ENCODE measurements around the gene CDH12.

The CDH12 gene

DNA sequence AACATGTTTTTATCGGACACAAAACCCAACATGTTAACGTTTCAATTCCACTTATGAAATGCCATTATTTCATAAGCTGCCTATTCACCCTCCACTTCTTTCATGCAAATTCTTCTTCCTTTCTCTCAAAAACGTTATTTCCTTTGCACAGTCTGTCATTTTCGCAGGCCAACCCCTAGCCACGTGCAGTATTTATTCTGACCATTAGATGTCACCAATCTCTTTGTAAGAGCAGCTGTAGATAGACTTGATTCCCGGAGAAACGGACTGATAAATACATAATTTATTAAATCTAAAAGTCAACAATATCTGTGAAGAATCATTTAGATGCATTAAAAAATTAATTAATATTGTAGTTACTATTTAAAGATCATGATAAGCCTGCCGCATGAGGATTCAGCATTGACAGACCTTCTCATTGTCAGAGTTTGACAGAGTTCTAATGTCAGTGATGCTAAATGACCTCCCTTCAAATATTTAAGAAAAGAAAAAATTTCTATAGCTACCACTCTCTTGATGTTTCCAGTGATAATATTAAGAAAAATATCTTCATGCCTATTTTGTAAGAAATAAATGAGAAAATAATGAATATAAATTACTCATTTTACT is 933.6 kb downstream of the CDH12 start:
- DNase-seq = peak; percentile 80

DNA sequence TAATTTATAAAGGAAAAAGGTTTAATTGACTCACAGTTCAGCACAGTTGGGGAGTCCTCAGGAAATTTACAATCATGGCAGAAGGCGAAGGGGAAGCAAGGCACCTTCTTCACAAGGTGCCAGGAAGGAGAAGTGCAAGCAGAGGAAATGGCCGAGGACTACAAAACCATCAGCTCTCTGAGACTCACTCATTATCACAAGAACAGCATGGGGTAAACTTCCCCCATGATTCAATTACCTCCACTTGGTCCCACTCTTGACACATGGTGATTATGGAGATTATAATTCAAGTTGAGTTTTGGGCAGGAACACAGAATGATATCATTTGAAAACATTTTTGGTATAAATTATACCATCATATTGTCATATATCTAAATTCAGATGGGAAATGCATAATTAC is 934.7 kb downstream of the CDH12 start:
- no peak for DNase-seq

DNA sequence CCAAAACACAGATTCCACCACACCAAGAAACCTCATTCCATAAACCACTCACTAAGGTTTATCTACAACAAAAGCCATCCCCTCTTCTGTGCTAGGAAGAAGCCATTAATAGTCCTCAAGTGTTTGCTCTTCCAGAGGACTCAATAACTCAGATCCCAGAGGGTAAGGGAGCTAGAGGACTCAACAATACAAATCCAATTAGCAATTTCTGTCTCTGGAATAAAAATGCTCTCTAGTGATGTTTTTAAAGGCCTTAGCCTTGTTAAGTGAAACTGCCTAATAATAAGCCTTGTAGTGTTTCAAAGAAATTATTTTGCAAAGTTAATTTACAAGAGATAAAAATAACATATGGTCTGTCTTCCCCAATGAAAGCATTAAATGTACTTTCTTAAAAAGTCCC is 942.4 kb downstream of the CDH12 start:
- DNase-seq = peak; percentile 16

DNA sequence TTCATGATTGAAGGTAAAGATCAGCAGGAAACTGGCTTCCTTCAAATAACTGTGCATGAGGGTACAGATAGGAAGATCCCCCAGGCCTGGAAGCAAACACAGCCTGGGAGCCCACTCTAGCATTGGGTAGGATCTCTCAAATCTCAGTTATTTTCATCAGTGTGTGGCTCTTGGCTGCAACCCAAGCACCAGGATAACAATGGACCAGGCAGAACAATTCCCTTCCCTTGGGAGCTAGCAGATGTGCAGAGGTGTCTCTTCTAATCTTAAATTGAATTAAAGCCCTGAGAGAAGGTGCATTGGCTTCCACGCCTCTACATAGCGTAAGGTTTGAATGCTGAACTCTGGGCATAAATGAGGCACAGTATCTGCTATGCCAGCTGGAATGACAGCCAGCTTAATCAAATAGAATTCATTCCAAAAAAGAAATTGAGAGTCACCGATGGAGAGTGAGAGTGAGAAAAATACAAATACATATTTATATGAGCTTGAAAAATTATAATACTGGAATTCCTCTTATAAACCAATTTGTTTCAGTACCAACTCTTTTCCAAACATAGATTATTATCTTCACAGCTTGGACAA is 957.3 kb downstream of the CDH12 start:
- no peak for DNase-seq

DNA sequence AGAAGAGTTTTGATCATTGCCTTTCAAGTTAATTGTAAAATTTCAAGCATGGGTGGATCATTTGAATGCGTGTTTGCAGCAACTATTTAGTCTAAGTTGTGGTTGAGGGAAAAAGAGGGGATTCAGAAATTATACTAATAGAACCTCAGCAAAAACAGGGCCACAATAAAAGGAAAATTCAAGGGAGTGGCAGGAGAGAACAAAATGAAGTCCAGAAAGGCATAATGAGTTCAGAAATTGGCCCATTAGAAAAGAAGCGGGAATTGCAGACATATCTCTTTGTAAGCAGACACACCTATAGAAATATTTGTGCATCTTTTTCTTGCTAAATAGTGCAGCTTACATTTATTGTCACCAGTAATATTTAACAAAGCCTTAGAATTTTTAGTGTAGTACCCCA is 960.0 kb downstream of the CDH12 start:
- no peak for DNase-seq

DNA sequence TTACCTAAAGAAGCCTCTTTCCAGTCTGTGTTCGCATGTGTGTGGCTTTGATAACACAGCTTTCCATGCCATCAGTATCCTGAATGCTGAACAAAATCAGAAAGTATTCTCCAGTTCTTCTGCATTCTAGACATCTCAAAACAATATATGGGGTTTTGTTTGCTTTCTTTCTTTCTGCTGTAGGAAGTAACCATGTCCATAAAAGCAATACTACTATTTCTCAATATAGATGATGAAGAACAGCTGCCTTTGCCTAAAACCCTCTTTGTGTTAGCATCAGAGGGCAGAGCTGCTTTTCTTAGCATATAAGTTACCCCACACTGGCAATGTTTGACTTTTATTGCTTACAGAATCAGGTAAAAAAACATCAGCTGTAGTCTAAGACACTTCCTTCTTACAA is 963.6 kb downstream of the CDH12 start:
- DNase-seq = no peak

DNA sequence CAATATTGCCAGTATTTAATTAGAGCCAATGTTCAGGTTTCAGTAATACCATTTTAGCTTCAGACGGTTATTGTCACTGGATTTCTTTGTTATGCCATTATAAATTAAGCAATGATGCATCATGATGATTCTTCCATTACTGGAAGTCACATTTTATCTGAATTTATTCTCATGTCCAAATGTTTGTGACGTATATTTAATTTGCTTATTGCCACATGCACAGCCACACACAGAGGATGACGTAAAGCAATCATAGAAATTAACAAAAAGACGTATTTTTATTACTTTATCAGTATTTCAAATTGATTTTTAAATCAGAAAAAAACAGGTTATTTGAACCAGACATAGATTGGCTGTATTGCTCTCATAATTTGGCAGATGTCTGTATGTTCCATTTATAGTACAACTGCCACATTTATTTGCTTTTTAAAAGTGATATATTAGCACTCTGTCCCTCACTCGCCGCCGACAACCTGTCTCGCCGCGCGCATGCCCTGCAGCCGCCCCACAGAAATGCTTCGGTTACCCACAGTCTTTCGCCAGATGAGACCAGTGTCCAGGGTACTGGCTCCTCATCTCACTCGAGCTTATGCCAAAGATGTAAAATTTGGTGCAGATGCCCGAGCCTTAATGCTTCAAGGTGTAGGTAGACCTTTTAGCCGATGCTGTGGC is 970.9 kb downstream of the CDH12 start:
- DNase-seq = no peak

DNA sequence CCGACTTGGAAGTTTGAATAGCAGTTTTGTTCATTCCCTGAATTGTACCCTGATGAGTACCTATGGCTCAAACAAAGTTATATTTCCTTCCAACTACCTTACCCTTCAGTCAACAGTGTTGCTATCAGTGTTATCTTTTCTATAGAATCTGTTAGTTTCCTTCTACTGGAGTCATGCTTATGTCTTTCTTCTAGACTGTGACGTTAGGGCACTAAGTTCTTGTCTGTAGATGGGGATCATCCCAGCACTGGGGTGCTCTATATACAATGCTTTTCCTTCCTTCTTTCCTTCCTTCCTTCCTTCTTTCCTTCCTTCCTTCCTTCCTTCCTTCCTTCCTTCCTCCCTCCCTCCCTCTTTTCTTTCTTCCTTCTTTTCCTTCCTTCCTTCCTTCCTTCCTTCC is 973.0 kb downstream of the CDH12 start:
- DNase-seq = no peak

DNA sequence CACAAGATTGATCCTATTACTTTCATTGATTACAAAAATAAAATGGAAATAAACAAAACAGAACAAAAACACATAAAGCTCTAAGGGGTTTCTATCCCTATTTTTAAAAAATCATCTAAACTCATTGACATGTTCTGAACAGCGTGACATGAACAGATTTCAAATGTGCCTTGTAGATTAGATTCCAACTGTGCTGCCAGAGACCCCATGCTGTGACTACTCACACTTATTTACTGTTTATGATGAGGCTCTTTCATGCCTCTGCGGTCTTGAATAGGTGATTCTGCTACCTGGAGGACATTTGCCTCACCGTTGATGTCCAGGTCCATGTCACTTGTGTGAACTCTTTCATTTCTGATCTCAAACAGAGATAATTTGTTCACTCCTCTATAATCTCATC is 990.2 kb downstream of the CDH12 start:
- peak; percentile 6 for DNase-seq

DNA sequence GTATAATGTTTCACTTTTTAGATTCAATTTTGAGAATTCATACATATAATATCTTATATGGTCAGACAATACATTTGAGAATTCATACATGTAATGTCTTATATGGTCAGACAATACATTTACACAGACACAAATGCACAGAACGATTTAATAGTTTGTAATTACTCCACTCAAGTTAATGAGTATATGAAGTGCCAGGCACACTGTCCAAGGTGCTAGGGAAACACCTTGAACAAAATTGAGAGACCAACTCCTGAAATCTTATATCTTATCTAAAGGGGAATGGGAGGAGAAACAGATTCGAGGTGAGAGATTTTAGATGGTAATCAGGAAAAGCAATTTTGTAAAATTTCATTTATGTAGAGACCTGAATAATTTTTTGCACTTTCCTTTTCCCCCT is 994.7 kb downstream of the CDH12 start:
- DNase-seq = no peak

DNA sequence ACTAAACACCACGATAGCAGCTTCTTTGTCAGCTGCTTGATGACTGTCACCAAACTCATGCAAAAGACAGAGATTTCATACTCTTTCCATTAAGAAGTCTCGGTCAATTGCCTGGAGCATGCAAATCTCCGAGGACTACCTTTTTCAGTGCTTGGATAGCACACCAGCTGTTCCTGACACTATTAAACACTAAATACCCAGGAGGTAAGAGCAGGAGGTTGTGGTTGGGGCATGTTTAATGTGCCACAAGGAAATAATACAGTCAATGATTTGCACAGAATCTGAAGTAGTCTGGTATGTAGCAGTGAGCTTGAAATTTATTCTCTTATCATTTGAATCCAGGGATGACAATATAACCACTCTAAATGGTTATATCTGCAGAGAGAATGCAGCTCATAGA is 996.2 kb downstream of the CDH12 start:
- DNase-seq = no peak

DNA sequence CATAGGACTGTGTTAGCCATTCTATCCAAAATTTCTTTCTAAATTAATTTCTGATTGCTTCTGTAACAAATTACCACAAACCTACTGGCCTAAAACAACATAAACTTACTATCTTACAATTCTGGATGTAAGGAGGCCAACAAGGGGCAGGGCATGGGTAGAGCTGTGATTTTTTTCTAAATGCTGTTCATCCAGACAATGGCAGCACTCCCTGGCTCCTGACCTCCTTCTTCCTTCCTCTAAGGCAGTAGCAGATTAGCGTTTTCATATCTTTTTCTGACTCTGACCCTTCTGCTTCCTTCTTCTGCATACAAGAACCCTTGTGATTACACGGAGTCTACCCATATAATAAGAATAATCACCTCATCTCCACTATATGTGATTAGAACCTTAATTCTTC is 1005.8 kb downstream of the CDH12 start:
- DNase-seq = no peak

DNA sequence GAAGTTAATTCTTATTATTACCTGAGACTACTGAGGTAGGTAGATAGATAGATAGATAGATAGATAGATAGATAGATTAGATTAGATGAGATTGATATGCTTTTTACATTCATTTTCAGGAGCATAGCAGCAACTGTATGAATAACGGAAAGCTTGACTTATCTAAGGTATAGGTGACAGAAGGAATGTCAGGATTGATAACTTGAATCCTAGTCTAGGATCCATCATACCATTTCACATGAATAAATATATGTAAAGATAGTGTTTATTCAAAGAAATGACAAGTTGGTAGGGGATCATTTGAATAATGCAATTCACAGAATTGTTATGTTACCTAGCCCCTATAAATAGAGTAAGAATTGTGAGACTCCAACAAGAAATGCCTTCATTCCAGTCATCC is 1008.2 kb downstream of the CDH12 start:
- DNase-seq = no peak

DNA sequence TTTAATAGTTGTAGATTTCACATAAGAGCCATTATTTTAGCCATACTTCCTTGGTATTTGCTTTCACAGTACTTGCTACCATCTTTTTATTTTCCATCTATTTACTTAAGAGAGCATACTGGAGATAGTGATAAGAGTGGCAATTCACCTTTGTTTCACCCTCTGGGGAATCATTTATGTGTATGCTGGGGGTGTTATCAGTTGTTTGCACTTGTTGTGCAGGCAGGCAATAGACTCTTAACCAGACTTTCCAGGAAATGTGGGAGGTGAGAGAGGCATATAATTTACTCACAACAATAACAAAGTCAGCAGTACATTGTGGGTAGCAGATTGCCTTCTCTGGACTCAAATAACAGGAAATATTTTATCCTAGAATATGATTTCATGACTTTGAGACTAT is 1018.3 kb downstream of the CDH12 start:
- no peak for DNase-seq

DNA sequence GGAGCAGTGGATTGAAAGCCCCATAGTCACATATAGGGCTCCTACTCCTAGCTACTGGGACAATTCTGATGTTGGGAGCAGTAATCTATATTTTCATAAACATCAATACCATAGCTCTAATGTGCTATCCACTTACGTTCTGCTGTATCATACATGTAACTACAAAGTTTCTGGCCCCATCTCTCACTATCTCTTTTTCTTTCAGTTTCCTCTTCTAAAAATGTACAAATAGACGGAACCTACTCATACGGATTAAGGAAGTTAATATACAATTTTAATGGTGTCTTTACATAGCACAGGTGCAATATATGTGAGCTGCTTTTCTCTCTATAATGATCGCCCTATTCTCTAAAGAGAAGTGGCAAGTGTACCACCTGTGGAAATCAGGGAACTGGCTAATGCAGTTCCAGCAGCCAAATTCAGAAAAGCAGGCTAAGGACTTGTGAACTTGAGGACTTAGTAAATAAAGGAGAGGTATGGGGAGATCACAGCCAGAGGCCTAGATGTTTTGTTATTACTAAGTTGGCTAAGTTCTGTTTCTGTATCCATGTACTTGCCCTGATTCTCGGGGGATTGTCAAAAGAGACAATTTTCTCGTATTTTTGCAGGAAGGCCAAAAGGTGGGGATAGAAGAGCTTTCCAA is 1021.9 kb downstream of the CDH12 start:
- DNase-seq = no peak

DNA sequence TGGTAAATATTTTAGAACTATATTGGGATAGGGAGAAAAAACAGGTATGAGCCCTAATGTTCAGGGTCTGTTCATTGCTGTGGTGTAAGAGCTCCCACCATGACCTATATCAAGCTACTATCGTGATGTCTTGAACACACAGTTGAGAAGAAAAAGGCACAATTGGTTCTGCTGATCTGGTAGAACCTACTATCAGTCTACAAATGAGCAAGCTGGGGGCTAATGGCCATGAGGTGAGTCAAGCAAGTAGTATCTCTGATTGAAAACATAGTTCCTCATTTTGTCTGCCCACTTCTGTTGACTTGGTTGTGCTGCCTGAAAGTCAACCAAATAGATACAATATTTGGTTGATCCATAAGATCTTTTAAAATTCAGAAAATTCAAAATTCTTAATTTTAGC is 1026.3 kb downstream of the CDH12 start:
- no peak for DNase-seq

DNA sequence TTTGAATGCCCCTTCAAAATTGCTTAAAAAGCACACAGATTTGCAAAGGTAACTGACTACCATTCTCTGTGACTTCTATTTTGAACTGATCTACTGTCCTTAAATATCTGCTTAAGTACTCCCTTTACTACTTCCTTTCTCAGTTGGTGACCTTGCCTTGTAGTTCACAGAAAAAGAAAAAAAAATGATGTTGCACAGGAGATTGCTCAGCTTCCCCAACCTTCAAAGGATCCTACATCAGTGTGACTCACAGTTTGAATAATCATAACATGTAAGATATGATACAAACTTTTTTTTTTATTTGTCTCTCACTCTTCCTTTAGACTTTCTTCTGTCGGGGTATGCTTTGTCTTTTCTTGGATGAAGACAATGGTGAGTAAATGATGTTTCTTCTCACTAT is 1029.6 kb downstream of the CDH12 start:
- no peak for DNase-seq

DNA sequence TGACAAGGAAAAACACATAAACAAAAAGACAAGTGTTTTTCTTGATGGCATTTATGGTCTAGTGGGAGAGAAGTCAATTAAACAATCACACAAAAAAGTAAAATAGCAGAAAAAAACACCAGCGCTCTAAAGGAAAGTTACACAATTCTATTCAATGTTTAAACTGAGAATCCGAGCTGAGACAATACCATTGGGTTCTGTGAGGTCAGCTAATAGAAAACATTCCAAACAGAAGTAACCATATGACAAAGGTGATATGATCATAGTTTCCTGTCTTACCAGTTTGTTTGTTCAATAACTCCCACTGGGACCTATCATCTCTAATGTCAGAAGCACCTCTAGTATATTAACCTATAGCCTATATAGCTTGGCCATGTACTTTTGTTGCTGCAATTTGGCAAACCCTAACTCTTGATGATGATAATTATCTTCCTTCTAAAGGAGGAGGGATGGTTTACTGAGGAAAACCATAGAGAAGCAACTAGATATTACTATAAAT is 1030.0 kb downstream of the CDH12 start:
- DNase-seq = no peak

DNA sequence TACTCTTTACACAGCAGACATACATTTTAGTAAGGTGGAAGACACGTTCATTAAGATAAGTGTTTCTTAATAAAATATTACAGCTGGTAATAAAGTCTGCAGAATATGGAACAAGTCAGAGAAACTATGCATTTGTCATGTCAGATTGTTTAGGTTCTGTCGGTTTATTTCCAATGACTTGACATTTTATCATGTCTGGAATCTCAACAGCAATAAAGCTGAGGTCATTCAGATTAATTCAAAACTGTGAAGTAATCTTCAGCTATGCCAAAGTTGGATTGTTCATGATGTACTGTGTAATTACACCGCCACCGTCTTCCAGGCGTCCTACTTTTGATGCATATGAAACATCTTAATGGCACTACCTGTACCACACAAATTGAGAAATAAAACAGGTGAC is 1032.6 kb downstream of the CDH12 start:
- DNase-seq = no peak

DNA sequence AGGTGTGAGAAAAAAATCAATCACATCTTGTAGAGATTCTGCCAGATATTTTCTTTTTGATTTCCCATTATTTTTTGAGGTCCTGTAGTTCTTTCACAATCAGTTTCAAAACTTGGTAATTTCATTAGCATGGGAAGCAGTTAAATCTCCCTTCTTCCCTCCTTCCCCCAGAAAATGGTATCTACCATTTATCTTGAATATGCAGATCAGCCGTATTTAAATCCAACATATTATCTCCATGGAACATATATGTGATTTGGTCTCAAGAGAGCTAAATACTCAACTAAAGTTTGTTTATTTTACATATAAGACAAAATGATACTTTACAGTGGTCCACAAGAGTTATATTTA is 1034.8 kb downstream of the CDH12 start:
- no peak for DNase-seq

DNA sequence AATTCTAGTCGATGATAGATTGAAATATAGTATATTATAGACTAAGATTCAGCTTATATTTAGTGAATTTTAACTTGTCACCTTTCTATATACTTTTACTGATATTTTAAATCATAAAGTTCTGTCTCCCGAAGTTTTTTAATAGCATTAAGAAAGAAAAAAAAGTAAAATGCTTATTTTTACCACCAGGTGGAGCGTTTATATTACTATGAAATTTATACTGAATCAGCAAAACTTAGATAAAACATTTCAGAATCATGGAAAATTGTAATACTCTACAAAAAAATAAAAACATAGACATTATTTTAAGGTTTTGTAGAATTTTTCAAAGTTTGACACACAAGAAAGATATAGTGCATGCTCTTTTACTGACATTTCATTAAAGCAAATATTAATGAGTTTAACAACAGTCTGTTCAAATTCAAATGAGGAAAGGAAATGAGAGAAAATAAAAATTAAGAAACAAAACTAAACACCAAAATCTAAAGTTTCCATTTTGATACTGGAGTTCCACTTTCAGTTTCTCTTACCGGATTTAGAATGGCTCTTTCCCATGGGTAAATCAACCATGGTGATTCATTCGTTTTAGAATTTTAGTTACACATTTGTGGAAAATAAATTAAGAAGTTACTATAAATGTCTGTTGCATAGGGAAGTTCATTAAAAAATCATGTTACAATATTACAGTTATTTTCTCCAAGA is 1035.3 kb downstream of the CDH12 start:
- DNase-seq = peak; percentile 7

DNA sequence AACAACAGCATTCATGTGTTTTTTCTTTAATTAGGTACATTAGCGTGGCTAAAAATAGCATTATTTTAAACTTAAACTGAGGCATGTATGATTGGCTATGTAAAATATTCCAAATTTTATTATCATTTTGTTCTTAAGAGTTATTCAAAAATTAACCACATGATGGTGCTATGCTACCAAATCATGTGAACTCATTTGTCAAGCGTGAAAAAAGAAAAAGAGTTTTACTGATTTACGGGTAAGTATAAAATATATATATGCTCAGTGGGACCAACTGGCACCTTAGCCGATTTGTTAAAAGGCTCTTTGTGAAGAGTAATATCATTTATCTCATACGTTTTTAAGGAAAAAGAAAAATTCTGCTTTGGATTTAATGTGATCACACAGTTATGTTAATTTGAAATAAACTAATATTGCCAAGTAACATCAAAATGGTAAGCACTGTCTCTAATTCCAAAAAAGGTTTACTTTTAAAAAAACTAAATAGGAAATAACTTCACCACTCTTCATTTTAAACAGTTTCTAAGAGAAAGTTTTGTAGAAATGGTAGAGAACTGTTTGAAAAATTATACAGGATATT is 1042.3 kb downstream of the CDH12 start:
- peak; percentile 8 for DNase-seq

DNA sequence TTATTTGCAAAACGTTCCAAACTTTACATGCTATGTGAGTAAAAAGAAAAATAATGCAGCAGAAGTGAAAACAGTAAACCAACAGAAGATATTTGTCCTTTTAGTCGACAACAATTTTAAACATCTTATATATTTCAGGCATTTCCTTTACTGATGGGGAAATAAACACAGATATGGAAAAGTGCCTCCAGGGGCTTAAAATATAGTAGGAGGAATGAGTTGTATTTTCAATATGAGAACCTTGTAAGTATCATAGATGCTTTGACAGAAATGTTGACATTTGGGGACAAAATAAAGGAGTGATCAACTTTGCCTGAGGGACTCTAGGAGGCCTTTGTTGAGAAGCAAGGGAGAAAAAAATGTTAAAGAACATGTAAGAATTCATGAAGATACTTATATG is 1043.5 kb downstream of the CDH12 start:
- no peak for DNase-seq
